Neuron (in vitro differentiated cells): Measurements from ENCODE around the gene ZNF526.

Source experiments
- H2AFZ ChIP-seq: one replicate; pipeline ENCODE4 v1.6.1; 2013; ENCODE audit warnings: low read depth, mild to moderate bottlenecking, inconsistent platforms, low read length, moderate library complexity
- H3K27me3 ChIP-seq: one replicate; pipeline ENCODE4 v1.6.1; 2013; ENCODE audit warnings: low read length; ENCODE audit not compliant: insufficient read depth
- H3K36me3 ChIP-seq: one replicate; pipeline ENCODE4 v1.6.1; 2013; ENCODE audit warnings: low read length; ENCODE audit not compliant: insufficient read depth
- H3K4me1 ChIP-seq: one replicate; pipeline ENCODE4 v1.6.1; 2013; ENCODE audit warnings: low read length; ENCODE audit not compliant: insufficient read depth
- H3K4me3 ChIP-seq: 2 replicates; pipeline ENCODE4 v1.5.1; 2013; ENCODE audit warnings: mild to moderate bottlenecking, low read length, moderate library complexity
- H3K9me3 ChIP-seq: one replicate; pipeline ENCODE4 v1.6.1; 2013; ENCODE audit warnings: low read length

The ZNF526 gene, protein sequence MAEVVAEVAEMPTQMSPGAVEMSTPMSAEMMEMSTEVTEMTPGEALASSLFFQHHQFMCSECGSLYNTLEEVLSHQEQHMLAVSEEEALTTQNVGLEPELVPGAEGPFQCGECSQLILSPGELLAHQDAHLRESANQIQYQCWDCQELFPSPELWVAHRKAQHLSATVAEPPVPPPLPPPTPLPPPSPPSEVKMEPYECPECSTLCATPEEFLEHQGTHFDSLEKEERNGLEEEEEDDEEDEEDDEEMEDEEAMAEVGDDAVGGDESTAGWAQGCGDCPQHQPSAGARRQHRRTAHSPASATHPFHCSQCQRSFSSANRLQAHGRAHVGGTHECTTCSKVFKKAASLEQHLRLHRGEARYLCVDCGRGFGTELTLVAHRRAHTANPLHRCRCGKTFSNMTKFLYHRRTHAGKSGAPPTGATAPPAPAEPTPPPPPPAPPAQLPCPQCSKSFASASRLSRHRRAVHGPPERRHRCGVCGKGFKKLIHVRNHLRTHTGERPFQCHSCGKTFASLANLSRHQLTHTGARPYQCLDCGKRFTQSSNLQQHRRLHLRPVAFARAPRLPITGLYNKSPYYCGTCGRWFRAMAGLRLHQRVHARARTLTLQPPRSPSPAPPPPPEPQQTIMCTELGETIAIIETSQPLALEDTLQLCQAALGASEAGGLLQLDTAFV

DNA sequence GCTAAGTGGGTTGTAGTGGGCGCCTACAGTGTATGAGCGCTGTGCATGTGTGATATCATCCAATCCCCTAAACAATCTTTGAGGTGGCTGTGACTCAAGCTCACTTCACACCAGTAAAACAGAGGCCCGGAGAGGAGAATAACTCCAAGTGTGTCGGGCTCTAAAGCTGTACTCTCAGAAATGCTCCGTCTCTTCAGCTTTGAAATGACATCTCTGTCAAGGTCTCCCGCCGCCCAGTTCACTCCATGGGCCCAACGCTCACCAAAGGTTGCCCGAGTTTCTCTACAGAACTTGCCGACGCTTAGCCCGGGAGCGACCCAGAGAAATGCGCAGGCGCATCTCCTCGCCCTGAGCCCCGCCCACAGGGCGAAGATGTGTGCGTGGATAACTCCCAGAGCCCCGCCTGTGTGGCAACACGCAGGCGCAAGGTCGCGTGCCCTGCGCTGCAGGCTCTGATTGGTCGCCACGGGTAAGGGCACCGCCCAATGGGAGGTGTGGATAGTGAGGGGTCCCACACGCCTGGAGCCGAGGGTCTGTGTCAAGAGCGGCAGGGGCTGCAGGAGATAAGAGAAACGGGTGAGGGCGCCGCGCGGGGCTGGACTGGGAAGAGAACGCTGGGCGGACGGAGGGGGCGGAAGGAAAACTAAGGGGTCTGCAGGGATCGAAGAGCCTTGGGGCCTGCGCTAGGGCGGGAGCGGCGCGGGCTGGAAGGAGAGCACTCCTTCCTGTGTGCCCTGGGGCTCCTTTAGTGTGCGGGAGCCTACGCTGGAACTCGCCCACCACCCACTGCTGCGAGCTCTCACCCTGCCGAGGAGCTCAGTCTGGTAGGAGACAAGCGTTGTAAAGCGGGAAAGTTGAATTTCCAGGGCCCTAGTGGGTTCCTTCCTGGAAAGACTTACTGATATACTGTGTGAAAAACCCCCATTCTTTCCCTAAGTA is at the start of gene ZNF526:
Gene ZNF526, plus strand, starts transcription at position 501 of the 939 bp plus-strand sequence. CDS start 4,092 bp downstream, outside the sequence.
- Histone ChIP-seq H2AFZ (peak within 1 kb of the TSS; percentile 41), H3K4me1 (peaks cover 30% of the 10 kb centered on the region), H3K36me3 (peaks cover 13% of the 10 kb centered on the region), H3K4me3 (peak within 1 kb of the TSS; percentile 87), H3K27me3 (no peaks in the 10 kb centered on the region), H3K9me3 (no peaks in the 10 kb centered on the region)

DNA sequence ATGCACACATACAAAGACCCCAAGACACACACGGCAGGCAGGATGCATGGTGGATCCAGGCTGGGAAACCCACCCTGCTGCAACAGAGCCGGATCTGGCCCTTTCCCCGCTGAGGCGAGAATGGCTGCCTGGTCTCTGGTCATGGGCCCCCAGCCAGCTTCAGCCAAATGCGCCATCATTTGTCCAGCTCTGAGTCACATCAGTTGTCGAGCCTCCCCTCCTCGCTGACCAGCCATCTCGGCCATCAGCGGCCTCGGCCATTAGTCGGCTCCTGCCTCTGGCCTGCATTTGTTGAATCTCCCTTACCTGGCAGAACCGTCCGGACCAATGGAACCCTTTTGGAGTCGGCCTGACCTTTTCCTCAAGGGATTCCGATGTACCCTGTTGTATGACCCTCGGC is 49.4 kb upstream of the ZNF526 start:
- Histone ChIP-seq H3K27me3 (peaks cover 9% of the 10 kb centered on the region), H3K9me3 (no peaks in the 10 kb centered on the region), H3K4me1 (peaks cover 78% of the 10 kb centered on the region), H3K4me3 (no peak overlapping the region), H2AFZ (no peak overlapping the region), H3K36me3 (no peaks in the 10 kb centered on the region)

DNA sequence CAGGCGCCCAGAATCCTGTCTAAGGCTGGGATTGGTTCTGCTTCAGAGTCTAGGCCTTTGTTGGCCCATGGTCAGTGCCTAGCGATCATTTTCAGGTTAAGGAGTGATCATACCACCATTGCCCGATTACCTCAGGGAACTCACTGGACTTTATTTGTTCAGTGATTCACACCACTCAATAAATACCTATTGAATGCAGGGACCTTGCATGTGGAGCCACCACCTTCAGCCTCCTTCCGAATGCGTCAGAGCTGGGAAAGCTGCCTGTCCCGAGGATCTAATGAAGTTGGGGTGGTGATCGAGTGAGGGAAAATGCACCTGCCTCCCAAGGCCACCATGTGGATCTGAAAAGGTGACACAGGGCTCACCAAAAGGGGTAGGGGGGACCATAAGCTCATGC is 47.9 kb upstream of the ZNF526 start:
- H3K27me3 ChIP-seq: peaks cover 9% of the 10 kb centered on the region
- no peaks in the 10 kb centered on the region for H3K9me3 ChIP-seq
- no peaks in the 10 kb centered on the region for H3K36me3 ChIP-seq
- peaks cover 74% of the 10 kb centered on the region for H3K4me1 ChIP-seq
- no peak overlapping the region for H2AFZ ChIP-seq
- no peak overlapping the region for H3K4me3 ChIP-seq

DNA sequence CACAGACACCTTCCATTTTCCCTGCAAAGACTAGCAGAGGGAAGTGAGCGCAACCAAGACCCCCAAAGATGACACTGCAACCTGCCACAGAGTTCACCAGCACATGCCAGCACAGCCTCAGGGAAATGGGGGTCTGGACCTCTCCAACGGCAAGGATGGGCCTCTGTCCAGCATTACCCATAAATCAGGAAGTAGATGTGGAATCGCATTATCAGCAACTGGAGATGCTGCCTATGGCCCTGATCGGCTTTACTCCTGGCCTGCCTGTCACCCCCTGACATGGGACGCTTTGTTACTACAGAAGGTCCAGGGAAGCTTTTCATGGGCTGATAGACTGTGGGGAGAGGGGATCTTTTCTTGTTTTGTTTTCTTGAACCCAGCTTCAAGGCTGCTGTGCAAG is 46.4 kb upstream of the ZNF526 start:
- Histone ChIP-seq H2AFZ (no peak overlapping the region), H3K9me3 (no peaks in the 10 kb centered on the region), H3K4me1 (peaks cover 76% of the 10 kb centered on the region), H3K36me3 (no peaks in the 10 kb centered on the region), H3K27me3 (peaks cover 9% of the 10 kb centered on the region), H3K4me3 (no peak overlapping the region)

DNA sequence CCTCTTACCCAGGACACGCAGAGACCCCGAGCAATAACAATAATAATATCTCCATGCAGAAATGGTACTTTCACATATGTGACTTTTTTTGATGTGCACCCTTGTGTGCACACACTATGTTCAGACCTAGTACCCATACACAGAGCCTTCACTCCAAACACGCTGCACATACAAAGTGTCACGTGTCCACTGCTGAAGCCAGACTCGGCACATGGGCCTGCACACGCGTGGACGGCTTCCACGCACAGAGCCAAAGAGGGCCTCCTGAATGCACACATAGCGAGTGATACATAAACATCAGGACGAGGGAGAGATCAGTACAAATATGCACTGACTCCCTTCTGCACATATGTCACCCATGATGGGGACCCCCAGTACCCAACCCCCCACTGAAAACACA is 45.9 kb upstream of the ZNF526 start:
- no peaks in the 10 kb centered on the region for H3K9me3 ChIP-seq
- H3K36me3 ChIP-seq: no peaks in the 10 kb centered on the region
- H3K4me1 ChIP-seq: peaks cover 74% of the 10 kb centered on the region
- no peak overlapping the region for H2AFZ ChIP-seq
- no peak overlapping the region for H3K4me3 ChIP-seq
- peaks cover 14% of the 10 kb centered on the region for H3K27me3 ChIP-seq

DNA sequence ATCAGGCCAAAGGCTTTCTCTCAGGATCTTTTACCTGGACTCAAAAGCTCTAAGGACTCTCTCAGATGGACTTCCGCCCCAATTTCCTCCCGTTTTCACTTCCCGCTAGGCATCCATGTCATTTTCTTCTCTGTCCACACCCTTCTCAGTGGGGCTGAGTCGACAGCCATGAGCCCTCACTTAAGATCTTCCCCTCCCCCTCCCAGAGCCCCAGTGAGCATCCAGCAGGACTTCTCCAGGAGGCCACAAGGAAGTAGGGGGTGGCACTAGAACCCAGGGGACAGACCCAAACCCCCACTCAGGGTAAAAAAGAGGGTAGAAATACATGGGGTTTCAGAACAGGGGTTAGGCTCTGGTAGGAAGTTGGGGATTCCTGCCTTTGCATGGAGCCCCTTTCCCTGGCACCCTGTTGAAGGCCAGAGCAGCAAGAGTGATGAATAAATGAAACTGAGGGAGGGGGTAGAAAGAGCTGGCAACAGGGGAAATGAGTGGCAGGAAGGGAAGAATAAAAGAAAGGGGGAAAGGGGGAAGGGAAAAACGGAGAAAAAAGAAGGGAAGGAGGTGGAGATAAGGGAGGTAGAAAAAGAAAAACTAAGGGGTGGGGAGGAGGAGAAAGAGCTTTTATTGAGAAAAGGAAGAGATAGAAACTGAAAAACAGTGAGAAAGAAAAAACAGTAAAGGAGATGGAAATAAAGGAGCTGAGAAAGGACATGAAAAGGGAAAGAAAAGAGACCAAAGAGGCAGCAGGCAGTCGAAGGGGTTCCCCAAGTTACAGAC is 45.0 kb upstream of the ZNF526 start:
- Histone ChIP-seq H2AFZ (no peak overlapping the region), H3K36me3 (no peaks in the 10 kb centered on the region), H3K9me3 (no peaks in the 10 kb centered on the region), H3K27me3 (peaks cover 22% of the 10 kb centered on the region), H3K4me1 (peaks cover 72% of the 10 kb centered on the region), H3K4me3 (peak overlapping the region; percentile 49)

DNA sequence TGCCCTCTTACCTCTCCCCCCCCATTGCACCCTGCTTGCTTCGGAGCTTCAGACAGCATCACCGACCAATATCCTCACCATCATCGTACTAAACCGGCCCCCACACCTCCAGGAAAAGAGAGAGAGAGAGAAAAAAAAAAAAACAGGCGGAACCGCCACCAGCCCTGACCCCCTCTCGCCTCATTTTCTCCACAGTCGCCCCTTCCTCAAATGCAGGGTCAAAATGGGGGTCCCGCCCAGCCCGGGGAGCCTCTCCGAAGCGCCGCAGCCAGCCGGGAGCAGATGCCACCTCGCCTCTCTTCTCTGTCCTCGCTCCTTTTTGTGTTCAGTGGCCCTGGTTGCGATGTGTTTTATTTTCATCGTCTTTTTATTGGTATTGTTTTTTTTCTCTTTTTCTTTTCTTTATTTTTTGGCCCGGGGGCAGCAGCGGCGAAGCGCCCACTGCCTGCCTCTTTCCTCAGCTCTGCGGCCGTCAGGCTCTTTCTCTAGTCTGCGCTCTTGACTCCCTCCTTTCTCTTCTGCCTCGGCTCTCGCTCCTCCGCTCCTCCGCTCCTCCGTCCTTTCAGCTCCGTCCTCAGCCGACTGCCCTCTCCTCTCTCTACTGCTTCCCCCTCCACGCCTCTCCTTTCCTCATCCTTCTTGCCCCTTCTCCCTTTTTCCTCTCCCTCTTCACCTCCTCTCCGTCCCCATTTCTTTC is 44.0 kb upstream of the ZNF526 start:
- Histone ChIP-seq H3K9me3 (no peaks in the 10 kb centered on the region), H3K4me1 (peaks cover 63% of the 10 kb centered on the region), H3K36me3 (no peaks in the 10 kb centered on the region), H3K27me3 (peaks cover 25% of the 10 kb centered on the region), H3K4me3 (peak overlapping the region; percentile 49), H2AFZ (peak overlapping the region; percentile 29)

DNA sequence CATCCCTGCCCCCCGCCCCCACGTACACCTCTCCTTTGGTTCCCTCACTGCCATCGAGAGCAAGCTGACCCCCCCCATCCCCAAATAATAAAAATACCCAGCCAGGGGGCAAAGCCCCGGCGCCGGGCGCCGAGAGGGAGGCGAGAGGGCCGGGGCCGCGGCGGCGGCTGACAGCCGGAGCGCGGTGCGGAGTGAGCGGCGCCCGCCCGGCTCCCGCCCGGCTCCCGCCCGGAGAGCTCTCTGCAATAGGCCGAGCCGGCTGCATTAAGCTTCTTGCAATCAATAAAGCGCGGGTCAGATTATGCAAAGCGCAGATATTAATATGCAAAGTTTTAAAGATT is 43.5 kb upstream of the ZNF526 start:
- Histone ChIP-seq H3K4me3 (peak overlapping the region; percentile 49), H3K27me3 (peaks cover 25% of the 10 kb centered on the region)

DNA sequence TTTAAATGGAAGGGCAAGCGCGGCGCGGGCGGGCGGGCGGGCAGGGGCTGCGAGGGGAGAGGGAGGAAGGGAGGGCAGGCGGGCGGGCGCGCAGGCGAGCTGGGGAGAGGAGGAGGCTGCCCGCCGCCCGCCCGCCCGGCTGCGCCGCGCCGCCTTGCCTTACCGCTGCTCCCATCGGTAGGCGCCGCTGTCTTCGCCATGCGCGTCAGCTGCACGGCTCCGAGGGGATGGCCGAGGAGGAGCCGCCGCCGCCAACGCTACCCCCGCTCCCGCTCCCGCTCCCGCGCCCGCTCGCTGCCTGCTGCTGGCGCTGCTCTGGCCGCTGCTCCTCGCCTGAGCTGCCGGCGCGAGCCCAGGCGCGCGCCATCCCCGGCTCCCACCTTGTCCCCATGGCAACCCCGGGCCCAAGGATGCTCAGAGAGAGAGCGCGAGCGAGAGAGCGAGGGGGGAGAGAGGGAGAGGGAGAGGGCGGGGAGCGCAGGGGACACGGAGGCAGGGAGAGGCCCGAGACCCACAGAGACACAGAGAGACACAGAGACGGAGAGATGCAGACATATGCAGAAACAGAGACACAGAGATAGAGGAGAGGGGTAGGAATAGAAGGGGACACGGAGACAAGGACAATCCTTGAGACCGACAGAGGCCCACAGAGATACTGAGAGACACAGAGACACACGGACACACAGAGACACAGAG is 43.0 kb upstream of the ZNF526 start:
- H3K4me1 ChIP-seq: peaks cover 53% of the 10 kb centered on the region
- peaks cover 25% of the 10 kb centered on the region for H3K27me3 ChIP-seq
- H3K4me3 ChIP-seq: peak overlapping the region; percentile 49
- H2AFZ ChIP-seq: no peak overlapping the region
- H3K36me3 ChIP-seq: no peaks in the 10 kb centered on the region
- no peaks in the 10 kb centered on the region for H3K9me3 ChIP-seq

More for the DNA sequence above, 43.5 kb upstream of the ZNF526 start:
- H3K36me3 ChIP-seq: no peaks in the 10 kb centered on the region
- H2AFZ ChIP-seq: peak overlapping the region; percentile 29
- H3K4me1 ChIP-seq: peaks cover 58% of the 10 kb centered on the region
- no peaks in the 10 kb centered on the region for H3K9me3 ChIP-seq

DNA sequence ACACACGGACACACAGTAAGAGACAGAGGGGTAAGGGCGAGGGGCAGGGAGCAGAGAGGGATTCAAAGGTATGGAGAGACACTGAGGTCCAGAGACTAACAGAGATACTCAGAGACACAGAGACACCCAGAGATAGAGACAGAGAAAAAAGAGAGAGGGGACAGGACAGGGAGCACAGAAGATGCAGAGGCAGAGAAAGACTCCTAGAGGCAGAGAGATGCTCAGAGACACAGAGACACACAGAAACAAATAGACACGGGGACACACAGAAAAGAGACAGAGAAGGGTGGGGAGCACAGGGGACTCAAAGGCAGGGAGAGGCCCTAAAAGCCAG is 42.5 kb upstream of the ZNF526 start:
- Histone ChIP-seq H3K4me3 (peak overlapping the region; percentile 45), H3K9me3 (no peaks in the 10 kb centered on the region), H3K36me3 (no peaks in the 10 kb centered on the region), H3K27me3 (peaks cover 25% of the 10 kb centered on the region), H3K4me1 (peaks cover 48% of the 10 kb centered on the region), H2AFZ (no peak overlapping the region)

DNA sequence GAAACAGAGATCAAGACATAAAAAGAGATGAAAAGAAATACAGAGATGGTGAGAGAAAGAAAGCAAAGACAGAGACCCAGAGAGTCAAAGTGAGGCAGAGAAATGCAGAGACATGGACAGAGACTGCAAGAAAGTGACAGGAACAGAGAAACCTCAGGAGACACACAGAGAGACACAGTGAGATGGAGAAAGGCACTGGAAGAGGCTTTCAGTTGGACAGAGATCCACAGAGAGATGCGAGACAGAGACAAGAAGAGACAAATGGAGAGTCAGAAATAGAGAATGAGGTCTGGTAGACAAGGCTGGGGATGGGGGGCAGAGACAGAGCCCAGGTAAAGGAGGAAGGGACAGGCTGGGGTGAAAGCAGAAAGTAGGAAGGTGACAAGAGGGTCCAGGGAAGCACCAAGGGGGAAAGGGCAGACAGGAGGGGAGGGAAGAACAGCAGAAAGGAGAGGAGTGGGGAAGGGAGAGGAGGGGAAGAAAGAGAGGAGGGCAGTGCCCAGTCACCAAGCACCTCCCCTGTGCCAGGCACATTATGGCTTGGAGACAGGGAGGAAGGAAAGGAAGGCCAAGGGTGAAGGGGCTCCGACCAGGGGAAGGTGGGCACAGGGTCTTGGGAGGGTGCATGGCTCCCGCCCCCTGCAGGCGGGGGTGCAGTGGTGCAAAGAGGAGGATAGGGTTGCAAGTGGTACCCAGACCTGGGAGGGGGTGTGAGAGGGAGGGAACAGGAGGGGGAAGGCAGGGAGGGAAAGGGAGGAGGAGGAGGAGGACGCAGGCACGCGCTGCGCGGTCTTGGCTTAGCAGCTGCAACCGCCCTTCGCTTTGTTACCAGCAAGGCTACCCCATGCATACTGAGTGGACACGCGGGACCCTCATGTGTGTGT is 41.1 kb upstream of the ZNF526 start:
- no peak overlapping the region for H2AFZ ChIP-seq
- H3K9me3 ChIP-seq: no peaks in the 10 kb centered on the region
- H3K27me3 ChIP-seq: peaks cover 22% of the 10 kb centered on the region
- H3K36me3 ChIP-seq: no peaks in the 10 kb centered on the region
- H3K4me3 ChIP-seq: no peak overlapping the region
- H3K4me1 ChIP-seq: peaks cover 37% of the 10 kb centered on the region
